ACC112 (cell line): ENCODE results near the gene KDM6A.
"Not testable (repeated sequence)": the region's sequence is repeated elsewhere in the genome, so short reads cannot be mapped to it uniquely, and the experiment has no call there.

Source experiments
- H2AFZ ChIP-seq: fragments of 200-600 bp; sonication (generic); one replicate; pipeline ENCODE4 v1.6.0; 2017; ENCODE audit warnings: antibody characterized with exemption, low read length; ENCODE audit not compliant: unreplicated experiment
- H3K27ac ChIP-seq: fragments of 200-600 bp; sonication (generic); 2 replicates; pipeline ENCODE4 v1.5.1; 2014; ENCODE audit warnings: low read depth, mild to moderate bottlenecking, antibody characterized with exemption, low read length, moderate library complexity
- H3K27me3 ChIP-seq: fragments of 200-600 bp; sonication (generic); 2 replicates; pipeline ENCODE4 v1.6.1; 2014; ENCODE audit warnings: mild to moderate bottlenecking, antibody characterized with exemption, low read length, moderate library complexity, mixed read lengths; ENCODE audit not compliant: insufficient read depth
- H3K36me3 ChIP-seq: fragments of 200-600 bp; sonication (generic); 2 replicates; pipeline ENCODE4 v1.6.1; 2016; ENCODE audit warnings: mild to moderate bottlenecking, antibody characterized with exemption, low read length, moderate library complexity, mixed read lengths; ENCODE audit not compliant: insufficient read depth
- H3K4me1 ChIP-seq: fragments of 200-600 bp; sonication (generic); one replicate; pipeline ENCODE4 v1.6.1; 2016; ENCODE audit warnings: low read length, mixed read lengths; ENCODE audit not compliant: insufficient read depth, unreplicated experiment, control insufficient read depth
- H3K4me3 ChIP-seq: fragments of 200-600 bp; sonication (generic); 2 replicates; pipeline ENCODE4 v1.5.1; 2014; ENCODE audit warnings: mild to moderate bottlenecking, low read depth, low read length
- H3K79me2 ChIP-seq: fragments of 200-600 bp; sonication (generic); one replicate; pipeline ENCODE4 v1.6.0; 2016; ENCODE audit warnings: low read length; ENCODE audit not compliant: control insufficient read depth, unreplicated experiment, insufficient read depth

KDM6A gene

GRCh38 chrX:45070116-45071007 is 197.4 kb downstream of the KDM6A start:
- H3K36me3 ChIP-seq = no peaks in the 10 kb centered on the region
- no peak overlapping the region for H2AFZ ChIP-seq
- no peaks in the 10 kb centered on the region for H3K27me3 ChIP-seq
- H3K27ac ChIP-seq = no peak overlapping the region
- peaks cover 2% of the 10 kb centered on the region for H3K79me2 ChIP-seq
- H3K4me1 ChIP-seq = peaks cover 5% of the 10 kb centered on the region
- H3K4me3 ChIP-seq = no peak overlapping the region

- H3K27me3 ChIP-seq, H3K4me3 ChIP-seq, H3K36me3 ChIP-seq, H3K79me2 ChIP-seq, H3K27ac ChIP-seq, H2AFZ ChIP-seq: not testable (repeated sequence)
- peaks cover 17% of the 10 kb centered on the region for H3K4me1 ChIP-seq
These were observed 200.0 kb downstream of the KDM6A start for GRCh38 chrX:45073011-45073410.

GRCh38 chrX:45077748-45078424 is 204.9 kb downstream of the KDM6A start:
- H3K79me2 ChIP-seq = peaks cover 4% of the 10 kb centered on the region
- H3K4me1 ChIP-seq = peaks cover 17% of the 10 kb centered on the region
- no peaks in the 10 kb centered on the region for H3K27me3 ChIP-seq
- H3K27ac ChIP-seq = peak overlapping the region; percentile 37
- peak overlapping the region; percentile 57 for H3K4me3 ChIP-seq
- no peaks in the 10 kb centered on the region; the same call in 1 of the 2 replicates for H3K36me3 ChIP-seq
- H2AFZ ChIP-seq = no peak overlapping the region

GRCh38 chrX:45083314-45083713 is 210.3 kb downstream of the KDM6A start:
- Histone ChIP-seq H3K4me3 (no peak overlapping the region), H2AFZ (no peak overlapping the region), H3K27me3 (no peaks in the 10 kb centered on the region), H3K4me1 (no peaks in the 10 kb centered on the region), H3K27ac (no peak overlapping the region), H3K36me3 (peaks cover 3% of the 10 kb centered on the region; the same call in 1 of the 2 replicates), H3K79me2 (no peaks in the 10 kb centered on the region)

DNA sequence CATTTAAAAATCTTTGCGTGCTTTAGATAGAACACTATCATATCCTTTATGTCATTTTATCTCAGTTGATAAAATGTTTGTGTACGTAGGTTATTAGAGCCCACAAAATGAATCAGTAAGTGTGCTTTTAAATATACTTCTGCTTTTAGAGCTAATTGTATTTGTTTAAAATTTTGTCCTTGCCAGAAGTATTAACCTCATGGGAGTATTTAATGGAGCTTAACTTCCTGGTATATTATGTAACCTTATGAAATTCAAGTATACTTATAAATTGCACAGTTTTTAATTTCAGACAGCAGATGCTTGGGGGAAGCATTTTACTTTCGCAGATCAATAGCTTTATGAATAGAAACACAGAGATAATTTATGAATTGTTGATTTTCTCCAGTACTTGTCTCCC is 237.5 kb downstream of the KDM6A start:
- Histone ChIP-seq H3K79me2 (no peaks in the 10 kb centered on the region), H2AFZ (no peak overlapping the region), H3K27me3 (no peaks in the 10 kb centered on the region), H3K36me3 (peaks cover 22% of the 10 kb centered on the region), H3K4me1 (no peaks in the 10 kb centered on the region), H3K4me3 (no peak overlapping the region), H3K27ac (no peak overlapping the region)

DNA sequence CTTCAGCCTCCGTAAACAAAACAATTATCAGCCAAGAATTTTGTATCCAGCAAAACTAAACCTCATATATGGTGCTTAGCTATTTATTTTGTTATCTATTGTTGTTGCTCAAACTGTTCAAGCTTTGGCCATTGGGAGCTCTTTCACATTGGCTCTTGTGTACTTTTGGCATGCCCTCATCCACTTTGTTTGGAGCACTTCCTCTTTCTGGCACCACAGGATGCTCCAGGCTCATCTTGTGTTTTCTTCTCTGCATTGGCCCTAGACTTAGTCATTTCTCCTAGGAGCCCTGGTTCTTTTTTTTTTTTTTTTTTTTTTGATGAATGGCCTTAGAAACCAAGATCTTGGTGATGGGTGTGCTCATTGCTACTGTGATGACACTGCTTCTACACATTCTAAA is 253.2 kb downstream of the KDM6A start:
- Histone ChIP-seq H2AFZ (no peak overlapping the region), H3K27me3 (no peaks in the 10 kb centered on the region), H3K36me3 (no peaks in the 10 kb centered on the region), H3K4me3 (no peak overlapping the region), H3K27ac (no peak overlapping the region), H3K79me2 (no peaks in the 10 kb centered on the region), H3K4me1 (no peaks in the 10 kb centered on the region)

DNA sequence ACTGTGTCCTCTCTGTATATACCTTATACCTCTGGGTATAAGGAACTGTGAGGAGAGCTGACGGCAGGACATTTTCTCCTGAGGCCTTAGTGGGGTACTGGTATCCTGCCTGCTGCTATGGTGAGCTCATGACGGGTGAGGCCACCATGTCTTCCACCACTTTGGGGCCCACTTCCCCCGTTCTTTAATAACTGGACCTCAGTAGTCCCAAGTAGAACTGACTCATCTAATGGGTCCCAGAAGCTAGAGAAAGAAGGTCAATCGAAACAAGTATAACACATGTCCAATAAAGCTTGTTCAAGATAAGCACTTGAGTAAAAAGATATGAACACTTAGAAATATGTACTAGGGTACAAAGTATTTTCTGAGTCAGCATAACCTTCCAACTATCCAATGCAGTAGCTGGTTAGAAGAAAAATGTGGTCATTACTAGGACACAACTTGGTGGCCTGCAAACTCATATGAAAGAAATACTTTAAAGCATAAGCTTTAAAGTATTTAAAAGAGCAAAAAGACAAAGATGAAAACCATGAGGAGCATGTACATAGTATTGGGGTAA is 256.0 kb downstream of the KDM6A start:
- Histone ChIP-seq H3K27ac (no peak overlapping the region), H3K36me3 (no peaks in the 10 kb centered on the region)

GRCh38 chrX:45133465-45133864 is 260.5 kb downstream of the KDM6A start:
- no peaks in the 10 kb centered on the region for H3K36me3 ChIP-seq
- no peaks in the 10 kb centered on the region for H3K79me2 ChIP-seq
- no peak overlapping the region for H3K4me3 ChIP-seq
- no peaks in the 10 kb centered on the region for H3K4me1 ChIP-seq
- H3K27ac ChIP-seq = no peak overlapping the region
- no peaks in the 10 kb centered on the region for H3K27me3 ChIP-seq
- H2AFZ ChIP-seq = no peak overlapping the region

More for the DNA sequence above, 256.0 kb downstream of the KDM6A start:
- Histone ChIP-seq H3K27me3 (no peaks in the 10 kb centered on the region), H3K4me3 (no peak overlapping the region), H3K4me1 (no peaks in the 10 kb centered on the region), H3K79me2 (no peaks in the 10 kb centered on the region), H2AFZ (no peak overlapping the region)

DNA sequence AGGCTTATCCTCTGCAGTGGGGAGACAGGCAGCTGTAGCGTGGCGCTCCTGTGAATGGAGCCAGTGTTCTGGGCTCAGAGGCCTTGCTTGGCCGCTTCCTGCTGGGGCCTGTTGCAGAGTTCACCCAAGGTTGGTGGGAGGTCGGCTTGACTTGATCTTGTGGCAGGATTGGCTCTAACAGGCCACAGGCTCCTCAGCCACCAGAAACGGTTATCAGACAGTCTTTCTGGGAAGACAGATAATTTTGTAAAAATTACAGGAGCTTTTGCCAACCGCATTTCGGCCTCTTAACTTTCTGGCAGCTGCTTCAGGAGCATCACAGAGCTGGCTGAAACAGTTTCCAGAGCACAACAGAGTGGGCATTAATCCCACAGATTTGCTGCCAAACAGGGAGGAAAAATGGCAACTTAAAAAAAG is 261.3 kb downstream of the KDM6A start:
- no peaks in the 10 kb centered on the region for H3K79me2 ChIP-seq
- no peak overlapping the region for H3K4me3 ChIP-seq
- no peaks in the 10 kb centered on the region for H3K4me1 ChIP-seq
- no peak overlapping the region for H2AFZ ChIP-seq
- H3K27ac ChIP-seq = no peak overlapping the region
- H3K27me3 ChIP-seq = no peaks in the 10 kb centered on the region
- H3K36me3 ChIP-seq = no peaks in the 10 kb centered on the region

DNA sequence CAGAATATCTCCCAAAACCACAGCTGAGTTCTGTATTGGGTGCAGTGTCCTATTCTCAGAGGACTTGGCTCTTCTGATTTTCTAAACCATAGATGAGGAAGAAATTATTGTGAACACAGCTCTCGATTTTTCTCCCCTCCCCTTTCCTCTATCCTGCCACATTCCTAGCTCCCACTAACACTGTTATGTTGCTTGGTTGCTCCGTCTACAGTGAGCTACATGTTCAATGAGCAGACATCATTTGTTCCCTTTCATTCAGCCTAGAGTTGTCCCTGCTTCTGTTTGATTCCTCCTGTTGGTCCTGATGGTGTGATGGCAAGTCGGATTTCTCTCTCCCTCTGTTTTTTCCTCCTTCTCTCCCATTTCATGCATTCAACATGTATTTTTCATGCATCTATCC is 261.8 kb downstream of the KDM6A start:
- Histone ChIP-seq H3K27me3 (no peaks in the 10 kb centered on the region), H3K27ac (no peak overlapping the region), H3K79me2 (no peaks in the 10 kb centered on the region), H3K4me3 (no peak overlapping the region), H2AFZ (no peak overlapping the region), H3K4me1 (no peaks in the 10 kb centered on the region), H3K36me3 (no peaks in the 10 kb centered on the region)
